BLaER1 (cell line): Measurements from ENCODE around the gene HS3ST6.

Experiments used
- H3K27ac ChIP-seq: shearing (Covaris generic); formaldehyde crosslinking; 2 replicates; pipeline ENCODE4 v1.8.1; 2022
- H3K27me3 ChIP-seq: shearing (Covaris generic); formaldehyde crosslinking; 2 replicates; pipeline ENCODE4 v1.8.1; 2022
- H3K36me3 ChIP-seq: shearing (Covaris generic); formaldehyde crosslinking; 2 replicates; pipeline ENCODE4 v1.8.1; 2022
- H3K4me1 ChIP-seq: shearing (Covaris generic); formaldehyde crosslinking; 2 replicates; pipeline ENCODE4 v1.8.1; 2022
- H3K4me2 ChIP-seq: shearing (Covaris generic); formaldehyde crosslinking; 2 replicates; pipeline ENCODE4 v1.8.1; 2022
- H3K4me3 ChIP-seq: shearing (Covaris generic); formaldehyde crosslinking; 2 replicates; pipeline ENCODE4 v1.8.1; 2022
- H3K9ac ChIP-seq: shearing (Covaris generic); formaldehyde crosslinking; 2 replicates; pipeline ENCODE4 v1.8.1; 2022
- H3K9me3 ChIP-seq: shearing (Covaris generic); formaldehyde crosslinking; 2 replicates; pipeline ENCODE4 v1.8.1; 2022
- H4K20me1 ChIP-seq: shearing (Covaris generic); formaldehyde crosslinking; 2 replicates; pipeline ENCODE4 v1.8.1; 2022
- Cebpa-rat ChIP-seq: shearing (Covaris generic); IDR thresholded peaks from 2 replicates; pipeline ENCODE4 v1.8.1; 2022

HS3ST6 gene

GRCh38 chr16:1947369-1947670, 29.1 kb upstream of the HS3ST6 start:
- Histone ChIP-seq H3K4me2 (no peak overlapping the region), H3K27ac (no peak overlapping the region), H3K36me3 (no peaks in the 10 kb centered on the region), H3K9me3 (no peaks in the 10 kb centered on the region), H4K20me1 (peaks cover 4% of the 10 kb centered on the region), H3K27me3 (peaks cover 3% of the 10 kb centered on the region; the same call in 1 of the 2 replicates), H3K4me3 (no peak overlapping the region), H3K9ac (no peak overlapping the region), H3K4me1 (peaks cover 11% of the 10 kb centered on the region)
- TF ChIP-seq Cebpa-rat = no peak

GRCh38 chr16:1946495-1947368, 28.5 kb upstream of the HS3ST6 start:
- TF ChIP-seq Cebpa-rat = no peak
- no peak overlapping the region for H3K4me3 ChIP-seq
- H3K9me3 ChIP-seq = no peaks in the 10 kb centered on the region
- peaks cover 17% of the 10 kb centered on the region for H3K4me1 ChIP-seq
- no peak overlapping the region for H3K9ac ChIP-seq
- no peaks in the 10 kb centered on the region for H3K36me3 ChIP-seq
- no peak overlapping the region for H3K27ac ChIP-seq
- peaks cover 9% of the 10 kb centered on the region for H4K20me1 ChIP-seq
- H3K27me3 ChIP-seq = peaks cover 9% of the 10 kb centered on the region; the same call in 1 of the 2 replicates
- no peak overlapping the region for H3K4me2 ChIP-seq

- Histone ChIP-seq H3K9me3 (no peaks in the 10 kb centered on the region), H3K4me1 (peaks cover 27% of the 10 kb centered on the region), H3K4me3 (no peak overlapping the region), H3K27me3 (peaks cover 10% of the 10 kb centered on the region; the same call in 1 of the 2 replicates), H4K20me1 (peaks cover 19% of the 10 kb centered on the region), H3K4me2 (no peak overlapping the region), H3K9ac (no peak overlapping the region), H3K36me3 (no peaks in the 10 kb centered on the region), H3K27ac (no peak overlapping the region)
- no peak for TF ChIP-seq Cebpa-rat
These were observed 27.6 kb upstream of the HS3ST6 start for GRCh38 chr16:1945559-1946391.

- H3K36me3 ChIP-seq = no peaks in the 10 kb centered on the region
- H3K27ac ChIP-seq = no peak overlapping the region
- H3K9ac ChIP-seq = no peak overlapping the region
- H4K20me1 ChIP-seq = peaks cover 30% of the 10 kb centered on the region
- H3K4me3 ChIP-seq = no peak overlapping the region
- H3K27me3 ChIP-seq = peaks cover 10% of the 10 kb centered on the region; the same call in 1 of the 2 replicates
- H3K4me1 ChIP-seq = peaks cover 37% of the 10 kb centered on the region
- H3K9me3 ChIP-seq = no peaks in the 10 kb centered on the region
- no peak overlapping the region for H3K4me2 ChIP-seq
- no peak for TF ChIP-seq Cebpa-rat
These were observed 26.5 kb upstream of the HS3ST6 start for GRCh38 chr16:1944612-1945199.

DNA sequence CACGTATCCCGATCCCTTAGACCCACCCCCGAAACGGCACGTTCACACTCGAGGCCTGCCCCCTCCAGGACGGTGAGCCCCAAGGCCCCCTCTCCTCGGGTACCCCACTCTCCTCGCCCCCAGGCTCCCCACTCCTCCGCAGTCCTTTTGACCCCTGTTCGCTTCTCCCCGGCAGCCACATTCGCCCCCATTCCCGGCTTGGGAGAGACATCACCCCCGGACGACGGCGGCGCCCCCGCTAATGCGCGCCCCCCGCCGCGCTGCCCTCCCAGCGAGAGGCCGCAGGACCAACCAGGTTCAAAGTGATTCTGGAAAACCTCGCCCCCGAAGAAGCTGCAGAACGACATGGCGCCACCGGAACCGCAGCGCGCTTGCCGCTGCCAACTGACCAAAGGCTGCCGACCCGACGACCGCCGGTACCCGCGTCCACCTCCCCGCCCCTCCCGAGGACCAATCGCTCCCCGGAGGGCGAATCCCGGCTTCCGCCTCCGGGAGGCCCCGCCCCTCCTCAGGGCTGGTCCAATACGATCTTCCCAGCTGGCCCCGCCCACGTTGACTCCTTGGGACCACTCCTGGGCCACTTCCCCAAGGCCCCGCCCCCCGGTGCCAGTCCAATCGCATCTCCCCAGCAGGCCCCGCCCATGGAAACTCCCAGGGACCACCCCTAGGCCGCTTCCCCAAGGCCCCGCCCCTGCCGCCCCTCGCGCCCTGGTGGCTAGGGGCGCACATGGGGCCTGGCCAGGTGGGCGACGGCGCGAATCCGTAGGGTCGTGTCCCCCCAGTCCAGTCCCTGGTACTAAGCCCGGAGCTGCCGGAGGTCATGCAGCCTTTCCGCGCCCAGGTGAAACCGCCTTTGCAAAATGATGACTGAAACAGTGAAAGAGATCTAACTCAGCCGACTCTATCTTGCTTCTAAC, 24.9 kb upstream of the HS3ST6 start, which contains the start of gene MSRB1:
TSS of gene MSRB1 (minus strand) at position 390 of the 917 bp plus-strand sequence. CDS start at position 347, 43 bp downstream.
- Histone ChIP-seq H3K27me3 (peaks cover 10% of the 10 kb centered on the region; the same call in 1 of the 2 replicates), H3K9ac (peak within 1 kb of the TSS; percentile 79), H4K20me1 (peaks cover 30% of the 10 kb centered on the region), H3K9me3 (no peaks in the 10 kb centered on the region), H3K4me3 (peak within 1 kb of the TSS; percentile 89), H3K36me3 (peaks cover 14% of the 10 kb centered on the region), H3K27ac (peak within 1 kb of the TSS; percentile 69), H3K4me1 (peaks cover 46% of the 10 kb centered on the region), H3K4me2 (peak within 1 kb of the TSS; percentile 100)
- TF ChIP-seq Cebpa-rat = no peak

DNA sequence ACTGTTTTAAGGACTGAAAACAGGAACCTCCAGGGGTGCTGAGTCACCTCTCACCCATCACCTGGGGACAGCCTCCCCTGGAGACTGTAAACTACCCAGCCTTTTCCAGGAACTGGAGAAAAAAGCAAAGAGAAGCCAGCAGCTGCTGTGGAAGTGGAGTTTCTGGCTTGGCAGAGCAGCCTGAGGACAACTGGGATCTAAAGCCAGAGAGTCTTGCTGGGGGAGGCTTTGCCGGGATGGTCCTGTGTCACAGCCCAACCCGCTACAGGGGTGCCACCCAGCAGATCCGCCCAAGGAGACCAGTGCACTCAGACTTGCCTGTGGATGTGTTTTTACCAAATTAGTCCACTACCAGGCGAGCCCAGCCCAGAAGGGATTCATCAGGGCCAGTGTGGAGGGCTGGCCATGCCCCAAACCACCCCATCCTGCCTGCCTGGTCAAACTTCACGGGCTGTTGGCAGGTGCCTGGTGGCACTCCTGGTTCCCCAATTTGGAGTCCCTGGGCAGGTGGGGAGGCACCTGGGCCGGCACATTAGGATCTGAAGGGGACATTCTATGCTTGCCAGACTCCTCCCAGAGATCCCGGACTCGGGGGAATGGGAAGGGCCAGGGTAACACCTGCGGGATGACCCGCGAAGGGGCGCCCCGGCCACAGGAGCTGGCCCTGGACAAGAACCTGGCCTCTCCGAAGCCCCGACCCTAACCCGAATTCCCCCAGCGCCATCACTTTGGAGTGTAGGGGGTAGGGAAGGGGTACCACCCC, 24.0 kb upstream of the HS3ST6 start:
- Histone ChIP-seq H3K4me3 (peak overlapping the region; percentile 89), H4K20me1 (peaks cover 30% of the 10 kb centered on the region), H3K27me3 (peaks cover 10% of the 10 kb centered on the region; the same call in 1 of the 2 replicates), H3K9me3 (no peaks in the 10 kb centered on the region), H3K36me3 (peaks cover 22% of the 10 kb centered on the region), H3K27ac (peak overlapping the region; percentile 69), H3K4me2 (peak overlapping the region; percentile 100), H3K9ac (peak overlapping the region; percentile 79), H3K4me1 (peaks cover 46% of the 10 kb centered on the region)
- TF ChIP-seq Cebpa-rat = no peak

DNA sequence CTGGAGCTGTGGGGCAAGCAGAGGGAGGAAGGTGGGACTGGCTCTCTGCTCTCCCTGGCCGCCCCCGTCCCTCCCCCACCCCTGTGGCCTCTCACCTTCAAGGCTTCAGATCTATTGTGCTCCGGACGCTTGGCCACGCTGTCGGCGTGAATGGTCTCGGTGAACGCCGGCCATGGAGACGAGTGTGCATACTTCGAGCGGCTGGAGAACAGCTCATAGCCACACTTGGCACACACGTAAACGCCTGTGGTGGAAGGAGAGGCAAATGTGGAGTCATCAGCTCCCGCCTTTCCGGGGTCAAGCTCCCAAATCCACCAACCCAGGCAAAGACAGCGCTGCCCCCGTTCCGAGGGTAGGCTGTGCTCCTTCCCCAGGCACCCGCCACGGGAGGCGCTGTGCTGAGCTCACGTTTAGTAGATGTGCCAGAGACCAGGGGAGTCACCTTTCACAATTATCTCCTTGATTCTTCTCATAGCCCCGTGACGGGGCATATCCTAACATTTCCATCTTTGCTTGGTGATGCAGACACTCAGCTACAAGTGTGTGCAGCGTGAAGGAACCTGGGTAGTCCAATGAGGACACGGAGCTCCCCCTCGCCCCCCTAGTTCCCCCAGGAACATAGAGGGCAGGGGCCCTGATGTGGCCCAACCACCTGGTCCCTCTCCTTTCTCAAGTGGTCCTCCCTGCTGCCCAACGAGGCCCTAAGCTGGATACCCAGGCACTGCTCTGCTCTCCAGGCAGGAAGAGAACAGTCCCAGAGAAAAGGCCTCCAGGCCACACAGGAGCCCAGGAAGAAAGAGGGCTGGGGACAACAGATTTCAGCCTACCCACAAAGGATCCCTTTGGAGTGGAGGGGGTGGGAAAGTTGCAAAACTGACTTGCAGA, 23.2 kb upstream of the HS3ST6 start:
- no peak for TF ChIP-seq Cebpa-rat
- peak overlapping the region; percentile 100 for H3K4me2 ChIP-seq
- peaks cover 10% of the 10 kb centered on the region; the same call in 1 of the 2 replicates for H3K27me3 ChIP-seq
- peaks cover 29% of the 10 kb centered on the region for H3K36me3 ChIP-seq
- peak overlapping the region; percentile 89 for H3K4me3 ChIP-seq
- H3K9ac ChIP-seq = peak overlapping the region; percentile 79
- no peaks in the 10 kb centered on the region for H3K9me3 ChIP-seq
- H3K4me1 ChIP-seq = peaks cover 46% of the 10 kb centered on the region
- H3K27ac ChIP-seq = no peak overlapping the region
- H4K20me1 ChIP-seq = peaks cover 30% of the 10 kb centered on the region
